ENCODE data around the gene SLC16A9.
A peak's percentile ranks its signal among the peaks of the same experiment; 100 is the strongest.
"Not testable (repeated sequence)": the region's sequence is repeated elsewhere in the genome, so short reads cannot be mapped to it uniquely, and the experiment has no call there.

The SLC16A9 gene

DNA sequence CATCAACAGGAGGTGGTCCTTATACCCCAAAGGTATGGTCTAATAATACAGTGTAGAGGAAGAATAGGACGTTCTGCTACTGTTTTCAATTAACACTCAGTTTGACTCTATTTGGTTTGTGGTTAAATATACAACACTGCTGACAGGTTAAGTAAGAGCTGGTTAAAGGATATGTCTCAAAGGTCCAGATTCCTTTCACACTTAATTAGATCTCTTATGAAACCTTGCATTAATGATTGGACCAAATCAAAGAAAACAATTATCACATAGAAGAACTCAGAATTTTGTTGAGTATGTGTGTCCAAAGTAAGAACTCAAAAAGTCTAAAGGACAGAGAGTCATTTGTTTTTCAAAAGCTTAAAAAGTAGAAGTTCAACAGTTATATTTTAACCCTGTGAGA, 25.6 kb upstream of the SLC16A9 start:
- Mint-ChIP-seq H3K27ac (no peak overlapping the region), H3K4me1 (peaks cover 4% of the 10 kb centered on the region), H3K36me3 (no peaks in the 10 kb centered on the region), H3K27me3 (peaks cover 5% of the 10 kb centered on the region), H3K9me3 (no peaks in the 10 kb centered on the region), H3K4me3 (no peak overlapping the region)
- ATAC-seq (ENCODE audit: low read depth) = no peak
- no peak for DNase-seq (ENCODE audit: low spot score in 2 of 2)

GRCh38 chr10:59734014-59734462, 24.4 kb upstream of the SLC16A9 start:
- no peak for DNase-seq (ENCODE audit: low spot score in 2 of 2)
- Mint-ChIP-seq H3K9me3 (no peaks in the 10 kb centered on the region), H3K4me1 (peaks cover 4% of the 10 kb centered on the region), H3K27me3 (peaks cover 5% of the 10 kb centered on the region), H3K36me3 (no peaks in the 10 kb centered on the region), H3K27ac (no peak overlapping the region), H3K4me3 (no peak overlapping the region)
- no peak for ATAC-seq (ENCODE audit: low read depth)

DNA sequence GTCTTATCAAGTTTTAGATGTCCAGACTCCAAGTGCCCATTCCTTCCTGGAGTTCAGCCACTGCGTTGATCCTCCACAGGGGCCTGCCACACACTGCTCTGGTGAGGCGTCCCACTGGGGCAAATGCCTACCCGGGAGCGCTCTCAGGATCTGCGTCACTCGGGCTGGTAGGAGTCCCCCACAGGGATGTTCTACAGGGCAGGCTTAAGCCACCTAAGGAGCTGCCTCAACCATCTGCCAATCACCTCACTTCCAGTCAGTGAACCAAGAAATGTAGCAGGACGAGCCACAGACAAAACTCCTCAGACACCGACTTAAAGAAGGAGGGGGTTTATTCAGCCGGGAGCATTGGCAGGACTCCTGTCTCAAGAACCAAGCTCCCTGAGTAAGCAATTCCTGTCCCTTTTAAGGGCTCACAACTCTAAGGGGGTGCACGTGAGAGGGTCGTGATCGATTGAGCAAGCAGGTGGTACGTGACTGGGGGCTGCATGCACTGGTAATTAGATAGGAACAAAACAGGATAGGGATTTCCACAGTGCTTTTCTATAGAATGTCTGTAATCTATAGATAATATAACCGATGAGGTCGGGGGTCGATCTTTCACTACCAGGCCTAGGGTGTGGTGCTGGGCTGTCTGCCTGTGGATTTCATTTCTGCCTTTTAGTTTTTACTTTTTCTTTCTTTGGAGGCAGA, 23.8 kb upstream of the SLC16A9 start:
- not testable (repeated sequence) for H3K9me3 Mint-ChIP-seq; H3K27ac Mint-ChIP-seq; H3K4me3 Mint-ChIP-seq; H3K36me3 Mint-ChIP-seq; H3K4me1 Mint-ChIP-seq; ATAC-seq (ENCODE audit: low read depth); DNase-seq (ENCODE audit: low spot score in 2 of 2); H3K27me3 Mint-ChIP-seq

- H3K9me3 Mint-ChIP-seq; H3K27ac Mint-ChIP-seq; DNase-seq (ENCODE audit: low spot score in 2 of 2); H3K27me3 Mint-ChIP-seq; H3K36me3 Mint-ChIP-seq; H3K4me3 Mint-ChIP-seq; H3K4me1 Mint-ChIP-seq; ATAC-seq (ENCODE audit: low read depth): not testable (repeated sequence)
Measured at GRCh38 chr10:59732849-59733248, 23.2 kb upstream of the SLC16A9 start.

DNA sequence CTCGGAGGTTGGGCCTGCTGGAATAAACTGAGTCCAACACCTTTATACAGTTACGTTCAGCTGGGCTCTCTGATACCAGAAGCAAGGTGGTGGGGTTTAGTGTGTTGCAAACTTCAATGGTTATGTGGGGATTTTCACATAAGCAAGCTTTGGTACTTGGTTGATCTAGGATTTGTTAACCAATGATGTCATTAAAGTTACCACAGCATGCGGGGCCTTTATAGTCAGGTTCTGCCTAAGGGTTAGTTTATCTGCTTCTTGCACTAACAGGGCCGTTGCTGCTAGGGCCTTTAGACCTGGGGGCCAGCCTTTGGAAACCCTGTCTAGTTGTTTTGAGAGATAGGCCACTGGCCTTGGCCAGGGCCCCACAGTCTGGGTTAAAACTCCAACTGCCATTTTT, 19.5 kb upstream of the SLC16A9 start:
- ATAC-seq (ENCODE audit: low read depth); H3K27ac Mint-ChIP-seq; H3K4me3 Mint-ChIP-seq; DNase-seq (ENCODE audit: low spot score in 2 of 2); H3K9me3 Mint-ChIP-seq; H3K27me3 Mint-ChIP-seq; H3K4me1 Mint-ChIP-seq; H3K36me3 Mint-ChIP-seq: not testable (repeated sequence)

- peaks cover 4% of the 10 kb centered on the region for H3K27me3 Mint-ChIP-seq
- no peaks in the 10 kb centered on the region for H3K4me1 Mint-ChIP-seq
- H3K36me3 Mint-ChIP-seq = no peaks in the 10 kb centered on the region
- peaks cover 2% of the 10 kb centered on the region for H3K9me3 Mint-ChIP-seq
- ATAC-seq (ENCODE audit: low read depth) (no peak), DNase-seq (ENCODE audit: low spot score in 2 of 2) (no peak)
- H3K4me3 Mint-ChIP-seq = no peak overlapping the region
- no peak overlapping the region for H3K27ac Mint-ChIP-seq
Measured at GRCh38 chr10:59724098-59724938, 14.7 kb upstream of the SLC16A9 start.

- H3K36me3 Mint-ChIP-seq = no peaks in the 10 kb centered on the region
- no peak overlapping the region for H3K4me3 Mint-ChIP-seq
- no peak overlapping the region for H3K27ac Mint-ChIP-seq
- H3K4me1 Mint-ChIP-seq = no peaks in the 10 kb centered on the region
- H3K27me3 Mint-ChIP-seq = peaks cover 6% of the 10 kb centered on the region
- H3K9me3 Mint-ChIP-seq = peaks cover 2% of the 10 kb centered on the region
- no peak for ATAC-seq (ENCODE audit: low read depth)
- no peak for DNase-seq (ENCODE audit: low spot score in 2 of 2)
Measured at GRCh38 chr10:59720377-59720776, 10.7 kb upstream of the SLC16A9 start.

- no peaks in the 10 kb centered on the region for H3K36me3 Mint-ChIP-seq
- H3K9me3 Mint-ChIP-seq = peaks cover 2% of the 10 kb centered on the region
- no peak for ATAC-seq (ENCODE audit: low read depth)
Measured at GRCh38 chr10:59719374-59719773, 9.7 kb upstream of the SLC16A9 start.

DNA sequence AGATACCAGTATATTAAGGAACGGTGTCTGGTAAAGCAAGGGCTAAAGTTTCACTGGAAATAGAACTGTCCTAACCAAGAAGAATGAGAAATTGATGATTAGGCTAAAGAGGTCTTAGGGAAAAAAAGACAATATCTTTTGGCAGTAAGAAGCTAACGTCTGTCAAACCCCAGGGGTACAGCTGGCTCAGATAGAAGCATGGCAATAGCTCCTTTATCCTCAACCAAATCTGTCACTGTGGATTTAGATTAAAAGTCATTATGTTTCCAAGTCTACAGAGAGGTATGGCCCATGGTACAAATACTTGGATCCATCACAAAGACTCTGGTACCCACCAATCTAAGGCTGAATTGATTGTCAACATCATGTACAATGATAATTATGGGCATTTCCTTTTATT, 8.6 kb upstream of the SLC16A9 start:
- no peaks in the 10 kb centered on the region for H3K4me1 Mint-ChIP-seq
- H3K27ac Mint-ChIP-seq = no peak overlapping the region
- ATAC-seq (ENCODE audit: low read depth) = no peak
- H3K4me3 Mint-ChIP-seq = no peak overlapping the region
- peaks cover 2% of the 10 kb centered on the region for H3K9me3 Mint-ChIP-seq
- peaks cover 2% of the 10 kb centered on the region for H3K27me3 Mint-ChIP-seq
- DNase-seq (ENCODE audit: low spot score in 2 of 2) = no peak
- no peaks in the 10 kb centered on the region for H3K36me3 Mint-ChIP-seq

More at GRCh38 chr10:59719374-59719773, 9.7 kb upstream of the SLC16A9 start:
- no peak overlapping the region for H3K27ac Mint-ChIP-seq
- DNase-seq (ENCODE audit: low spot score in 2 of 2) = no peak
- H3K4me1 Mint-ChIP-seq = no peaks in the 10 kb centered on the region
- no peak overlapping the region for H3K4me3 Mint-ChIP-seq
- peaks cover 6% of the 10 kb centered on the region for H3K27me3 Mint-ChIP-seq

DNA sequence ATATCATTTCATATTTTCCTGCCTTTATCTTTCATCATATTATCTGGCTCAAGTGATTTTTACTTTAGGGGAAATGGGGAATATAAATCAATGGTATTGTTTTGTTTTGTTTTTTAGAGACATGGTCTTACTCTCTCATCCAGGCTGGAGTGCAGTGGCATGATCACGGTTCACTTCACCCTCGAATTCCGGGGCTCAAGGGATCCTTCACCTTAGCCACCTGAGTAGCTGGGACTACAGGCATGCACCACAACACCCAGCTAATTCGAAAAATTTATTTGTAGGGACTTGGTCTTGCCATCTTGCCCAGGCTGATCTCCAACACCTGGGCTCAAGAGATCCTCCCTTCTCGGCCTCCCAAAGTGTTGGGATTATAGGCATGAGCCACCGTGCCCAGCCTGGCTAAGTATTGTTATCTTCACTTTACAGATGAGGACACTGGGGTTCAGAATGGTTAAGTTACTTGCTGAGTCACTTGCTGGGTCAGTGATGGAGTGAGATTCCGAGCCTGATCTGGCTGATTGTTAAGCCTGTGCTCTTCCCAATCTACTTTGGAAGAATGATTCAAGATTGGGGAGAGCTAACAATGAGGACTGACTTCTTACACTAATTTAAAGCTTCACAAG, 3.7 kb upstream of the SLC16A9 start:
- no peak for ATAC-seq (ENCODE audit: low read depth)
- Mint-ChIP-seq H3K27me3 (peaks cover 9% of the 10 kb centered on the region), H3K36me3 (no peaks in the 10 kb centered on the region), H3K4me1 (peaks cover 2% of the 10 kb centered on the region), H3K9me3 (no peaks in the 10 kb centered on the region), H3K27ac (no peak overlapping the region), H3K4me3 (no peak overlapping the region)
- no peak for DNase-seq (ENCODE audit: low spot score in 2 of 2)

DNA sequence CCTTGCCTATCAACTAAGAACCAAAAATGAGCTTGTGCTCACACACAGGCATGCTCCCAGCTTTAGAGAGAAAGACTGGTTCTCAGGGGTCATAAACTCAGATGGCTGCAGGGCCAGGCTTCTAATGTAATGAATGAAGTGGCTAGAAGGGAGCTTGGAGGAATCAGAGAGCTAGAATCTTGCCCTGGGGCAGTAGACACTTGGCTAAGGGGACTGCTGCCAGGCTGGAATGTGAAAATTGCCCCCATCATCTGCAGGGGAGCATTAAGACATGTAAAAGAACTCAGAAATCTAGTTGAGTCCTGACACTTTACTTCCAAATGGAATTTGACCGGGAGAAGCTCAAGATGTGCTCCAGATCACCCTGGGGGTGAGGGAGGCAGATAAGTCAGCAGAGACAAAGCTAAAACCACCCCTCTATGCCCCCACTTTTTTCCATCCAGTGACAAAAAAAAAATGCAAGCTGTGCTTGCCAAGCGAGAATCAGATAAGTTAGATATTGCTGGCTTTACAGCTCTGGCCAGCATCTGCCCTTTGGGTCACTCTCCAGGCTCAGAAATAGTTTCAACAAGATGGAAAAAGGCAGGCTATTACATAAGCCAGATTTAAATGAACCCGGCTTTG, 2.3 kb upstream of the SLC16A9 start:
- Mint-ChIP-seq H3K4me3 (no peak overlapping the region), H3K4me1 (peaks cover 2% of the 10 kb centered on the region), H3K27ac (no peak overlapping the region), H3K27me3 (peaks cover 11% of the 10 kb centered on the region), H3K9me3 (no peaks in the 10 kb centered on the region), H3K36me3 (peaks cover under 1% of the 10 kb centered on the region)
- DNase-seq (ENCODE audit: low spot score in 2 of 2) (no peak), ATAC-seq (ENCODE audit: low read depth) (no peak)

GRCh38 chr10:59708816-59709394, 745 bp downstream of the SLC16A9 start:
- H3K36me3 Mint-ChIP-seq = peaks cover 2% of the 10 kb centered on the region
- no peak overlapping the region for H3K27ac Mint-ChIP-seq
- DNase-seq (ENCODE audit: low spot score in 2 of 2) (no peak), ATAC-seq (ENCODE audit: low read depth) (peak; percentile 26)
- no peaks in the 10 kb centered on the region for H3K9me3 Mint-ChIP-seq
- peak overlapping the region; percentile 57 for H3K4me3 Mint-ChIP-seq
- H3K27me3 Mint-ChIP-seq = peaks cover 18% of the 10 kb centered on the region
- peaks cover 2% of the 10 kb centered on the region for H3K4me1 Mint-ChIP-seq

DNA sequence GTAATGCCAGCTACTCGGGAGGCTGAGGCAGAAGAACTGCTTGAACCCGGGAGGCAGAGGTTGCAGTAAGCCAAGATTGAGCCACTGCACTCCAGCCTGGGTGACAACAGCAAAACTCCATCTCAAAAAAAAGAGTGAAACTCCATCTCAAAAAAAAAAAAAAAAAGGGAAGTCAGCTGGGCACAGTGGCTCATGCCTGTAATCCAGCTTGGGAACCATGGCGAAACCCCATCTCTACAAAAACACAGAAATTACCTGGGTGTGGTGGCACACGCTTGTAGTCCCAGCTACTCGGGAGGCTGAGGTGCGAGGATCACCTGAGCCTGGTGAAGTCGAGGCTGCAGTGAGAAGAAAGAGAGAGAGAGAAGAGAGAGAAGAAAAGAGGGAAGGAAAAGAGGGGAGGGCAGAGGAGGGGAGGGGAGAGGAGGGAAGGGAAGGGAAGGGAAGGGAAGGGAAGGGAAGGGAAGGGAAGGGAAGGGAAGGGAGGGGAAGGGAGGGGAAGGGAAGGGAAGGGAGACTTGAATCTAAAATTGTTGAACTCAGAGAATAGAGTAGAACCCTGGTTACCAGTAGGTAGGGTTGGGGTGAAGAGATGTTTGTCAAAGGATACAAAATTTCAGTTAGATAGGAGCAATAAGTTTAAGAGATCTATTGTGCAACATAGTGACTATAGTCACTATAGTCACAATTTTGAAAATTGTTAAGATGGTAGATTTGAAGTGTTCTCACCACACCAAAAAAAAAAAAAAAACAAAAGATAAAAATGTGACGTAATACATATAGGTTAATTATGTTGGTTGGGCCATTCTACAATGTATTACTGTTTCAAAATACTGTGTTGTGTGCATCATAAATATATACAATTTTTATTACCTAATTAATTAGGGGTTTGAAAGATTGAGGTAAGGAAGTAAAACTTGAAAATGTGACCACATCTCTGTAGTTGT, 2.5 kb downstream of the SLC16A9 start:
- Mint-ChIP-seq H3K9me3 (no peaks in the 10 kb centered on the region), H3K36me3 (peaks cover 2% of the 10 kb centered on the region), H3K4me3 (no peak overlapping the region), H3K4me1 (peaks cover 2% of the 10 kb centered on the region), H3K27ac (no peak overlapping the region), H3K27me3 (peaks cover 18% of the 10 kb centered on the region)
- ATAC-seq (ENCODE audit: low read depth) = no peak
- DNase-seq (ENCODE audit: low spot score in 2 of 2) = no peak

Measured in memory B cell (primary cell).